Fibroblast of lung (primary cell): Measurements from ENCODE around the gene PEX6. TPM values are rescaled to one million over a fixed set of nuclear protein-coding genes. Genes with fewer than 3 reads are reported as not detected.

Source experiments
- DNase-seq, 2 donors: peaks; one replicate each; pipeline versions ENCODE4 v3.0.0 to v3.0.0-alpha.2; 2010; ENCODE audit warnings: low read depth in 2 of 2
- H2AFZ ChIP-seq: 2 replicates; pipeline ENCODE4 v1.5.1; 2012; ENCODE audit warnings: low read length, control low read depth, inconsistent platforms
- H3K27ac ChIP-seq: 2 replicates; pipeline ENCODE4 v1.5.1; 2011; ENCODE audit warnings: low read length, control low read depth; ENCODE audit not compliant: insufficient read depth
- H3K27me3 ChIP-seq: 2 replicates; pipeline ENCODE4 v1.5.1; 2011; ENCODE audit warnings: mild to moderate bottlenecking, low read length; ENCODE audit not compliant: control insufficient read depth, insufficient read depth
- H3K36me3 ChIP-seq: 2 replicates; pipeline ENCODE4 v1.5.1; 2011; ENCODE audit warnings: low read length; ENCODE audit not compliant: control insufficient read depth, insufficient read depth
- H3K4me1 ChIP-seq: 2 replicates; pipeline ENCODE4 v1.5.1; 2011; ENCODE audit warnings: low read length; ENCODE audit not compliant: control insufficient read depth, insufficient read depth; ENCODE audit errors: extremely low read depth
- H3K4me2 ChIP-seq: 2 replicates; pipeline ENCODE4 v1.5.1; 2011; ENCODE audit warnings: low read length, control low read depth; ENCODE audit not compliant: insufficient read depth; ENCODE audit errors: extremely low read depth
- H3K4me3 ChIP-seq, 4 experiments: fragments of 200-600 bp in 1 of 4; sonication (generic) in 1 of 4; replicated peaks in 1 of 4; 2 replicates each; pipeline ENCODE4 v1.5.1; 2011 to 2016; ENCODE audit warnings: low read length in 4 of 4, low read depth in 3 of 4, mild to moderate bottlenecking in 3 of 4, control low read depth in 2 of 4, inconsistent platforms in 1 of 4, mixed read lengths in 1 of 4; ENCODE audit not compliant: insufficient read depth in 1 of 4; ENCODE audit errors: control extremely low read depth in 1 of 4
- H3K79me2 ChIP-seq: 2 replicates; pipeline ENCODE4 v1.5.1; 2012; ENCODE audit warnings: mild to moderate bottlenecking, low read length, inconsistent platforms; ENCODE audit not compliant: control insufficient read depth, insufficient read depth
- H3K9ac ChIP-seq: 2 replicates; pipeline ENCODE4 v1.5.1; 2011; ENCODE audit warnings: mild to moderate bottlenecking, low read length, control low read depth; ENCODE audit not compliant: insufficient read depth
- H3K9me3 ChIP-seq: 2 replicates; pipeline ENCODE4 v1.5.1; 2012; ENCODE audit warnings: low read depth, low read length; ENCODE audit not compliant: control insufficient read depth, insufficient read depth
- H4K20me1 ChIP-seq: 2 replicates; pipeline ENCODE4 v1.5.1; 2011; ENCODE audit warnings: low read length; ENCODE audit not compliant: control insufficient read depth, insufficient read depth; ENCODE audit errors: extremely low read depth
- EZH2 ChIP-seq: IDR thresholded peaks from 2 replicates; pipeline ENCODE4 v1.5.1; 2012; ENCODE audit warnings: low read length, control low read depth, mild to moderate bottlenecking; ENCODE audit errors: missing control alignments
- polyA plus RNA-seq, 2 donors: library from polyadenylated mRNA; depleted of rRNA in 1 of 2; stranded (reverse) in 1 of 2; unstranded in 1 of 2; fragments of >200 nt; gene quantifications; 2 replicates each; pipeline ENCODE4 v1.2.1, GENCODE V29; 2011 to 2012; ENCODE audit warnings: missing spikeins in 1 of 2
- total RNA-seq: library from RNA; depleted of rRNA; stranded (reverse); fragments of >200 nt; gene quantifications from 2 replicates; pipeline ENCODE4 v1.2.1, GENCODE V29; 2014
- TF ChIP-seq, protein P1 (sequence below), 2 donors: IDR thresholded peaks in 1 of 2; conservative IDR thresholded peaks in 1 of 2; 1 replicate in 1 of 2; 2 replicates in 1 of 2; pipeline ENCODE4 v1.5.1; 2011 to 2012; ENCODE audit warnings: low read length in 2 of 2, control low read depth in 1 of 2, inconsistent platforms in 1 of 2, low read depth in 1 of 2, mild to moderate bottlenecking in 1 of 2

PEX6 gene
- total and polyA plus RNA-seq, 2 donors (not counting 1 experiment from before 2014, with no cell fraction given) = 5.3 to 49.2 TPM

DNA sequence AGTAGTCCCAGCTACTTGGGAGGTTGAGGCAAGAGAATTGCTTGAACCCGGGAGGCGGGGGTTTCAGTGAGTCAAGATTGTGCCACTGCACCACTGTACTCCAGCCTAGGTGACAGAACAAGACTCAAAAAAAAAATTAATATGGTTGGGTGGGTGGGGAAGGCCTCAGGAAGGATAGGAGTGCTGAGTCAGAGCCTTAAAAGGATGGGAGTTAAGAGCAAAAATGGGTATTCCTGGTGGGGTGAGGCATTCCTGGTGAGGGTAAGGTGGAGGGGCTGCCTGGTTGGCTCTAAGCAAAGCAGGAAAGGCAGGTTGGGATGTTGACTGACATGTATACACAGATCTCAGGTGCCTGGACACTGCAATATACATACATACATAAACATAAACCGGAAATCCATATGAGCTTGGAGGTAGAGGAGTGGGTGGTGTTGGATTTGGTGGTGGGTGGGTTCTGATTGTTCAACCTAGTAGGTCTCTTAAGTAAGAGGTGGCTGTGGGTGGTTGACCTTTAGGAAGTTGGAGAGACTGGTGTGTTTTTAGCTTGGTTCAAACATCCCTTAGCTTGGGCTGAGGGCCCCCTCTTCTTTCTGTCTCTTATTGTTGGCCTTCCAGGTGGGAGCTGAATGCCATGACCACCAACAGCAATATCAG, 41.2 kb upstream of the PEX6 start:
- H3K4me1 ChIP-seq = peaks cover 17% of the 10 kb centered on the region
- H3K27me3 ChIP-seq = no peaks in the 10 kb centered on the region
- peaks cover 57% of the 10 kb centered on the region for H3K79me2 ChIP-seq
- no peak overlapping the region for H2AFZ ChIP-seq
- no peak overlapping the region for H3K4me3 ChIP-seq
- peaks cover 32% of the 10 kb centered on the region for H3K36me3 ChIP-seq
- H4K20me1 ChIP-seq = no peaks in the 10 kb centered on the region
- TF ChIP-seq, protein P1, sequence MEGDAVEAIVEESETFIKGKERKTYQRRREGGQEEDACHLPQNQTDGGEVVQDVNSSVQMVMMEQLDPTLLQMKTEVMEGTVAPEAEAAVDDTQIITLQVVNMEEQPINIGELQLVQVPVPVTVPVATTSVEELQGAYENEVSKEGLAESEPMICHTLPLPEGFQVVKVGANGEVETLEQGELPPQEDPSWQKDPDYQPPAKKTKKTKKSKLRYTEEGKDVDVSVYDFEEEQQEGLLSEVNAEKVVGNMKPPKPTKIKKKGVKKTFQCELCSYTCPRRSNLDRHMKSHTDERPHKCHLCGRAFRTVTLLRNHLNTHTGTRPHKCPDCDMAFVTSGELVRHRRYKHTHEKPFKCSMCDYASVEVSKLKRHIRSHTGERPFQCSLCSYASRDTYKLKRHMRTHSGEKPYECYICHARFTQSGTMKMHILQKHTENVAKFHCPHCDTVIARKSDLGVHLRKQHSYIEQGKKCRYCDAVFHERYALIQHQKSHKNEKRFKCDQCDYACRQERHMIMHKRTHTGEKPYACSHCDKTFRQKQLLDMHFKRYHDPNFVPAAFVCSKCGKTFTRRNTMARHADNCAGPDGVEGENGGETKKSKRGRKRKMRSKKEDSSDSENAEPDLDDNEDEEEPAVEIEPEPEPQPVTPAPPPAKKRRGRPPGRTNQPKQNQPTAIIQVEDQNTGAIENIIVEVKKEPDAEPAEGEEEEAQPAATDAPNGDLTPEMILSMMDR (conservative IDR thresholded peaks at IDR 0.05 in 1 of 2, IDR thresholded peaks at IDR 0.05 in 1 of 2; ENCODE audit: low read depth in 1 of 2, low read length in 2 of 2) = no peak
- H3K27ac ChIP-seq = peak overlapping the region; percentile 77
- H3K9ac ChIP-seq = no peak overlapping the region
- H3K4me2 ChIP-seq = no peak overlapping the region
- H3K9me3 ChIP-seq = no peaks in the 10 kb centered on the region
- no peak for DNase-seq

DNA sequence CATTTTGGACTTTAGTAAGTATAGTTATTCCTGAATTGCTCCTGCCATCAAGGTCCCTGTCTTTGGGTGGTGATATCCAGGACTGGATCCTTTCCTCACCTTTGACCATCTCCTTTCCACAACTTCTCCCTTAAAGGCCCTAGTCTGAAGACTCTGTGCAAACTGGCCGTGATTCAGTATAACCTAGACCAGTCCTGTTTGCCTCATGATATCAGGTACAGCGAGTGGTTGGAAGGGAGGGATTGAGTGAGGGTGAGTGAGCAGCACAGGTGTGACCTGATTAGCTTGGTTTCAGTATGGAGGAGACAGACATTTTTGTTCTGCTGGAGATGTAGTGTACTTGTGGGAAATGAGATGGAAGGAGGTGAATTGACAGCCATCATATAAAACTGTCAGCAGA, 40.2 kb upstream of the PEX6 start:
- Histone ChIP-seq H3K27me3 (no peaks in the 10 kb centered on the region), H3K4me3 (no peak overlapping the region), H3K4me1 (peaks cover 20% of the 10 kb centered on the region), H2AFZ (no peak overlapping the region), H3K27ac (no peak overlapping the region), H3K79me2 (peaks cover 58% of the 10 kb centered on the region), H3K4me2 (no peak overlapping the region), H3K9ac (no peak overlapping the region), H3K9me3 (no peaks in the 10 kb centered on the region), H4K20me1 (no peaks in the 10 kb centered on the region), H3K36me3 (peaks cover 26% of the 10 kb centered on the region)
- TF ChIP-seq EZH2 = no peak
- TF ChIP-seq, protein P1 (conservative IDR thresholded peaks at IDR 0.05 in 1 of 2, IDR thresholded peaks at IDR 0.05 in 1 of 2; ENCODE audit: low read depth in 1 of 2, low read length in 2 of 2) = no peak
- no peak for DNase-seq

DNA sequence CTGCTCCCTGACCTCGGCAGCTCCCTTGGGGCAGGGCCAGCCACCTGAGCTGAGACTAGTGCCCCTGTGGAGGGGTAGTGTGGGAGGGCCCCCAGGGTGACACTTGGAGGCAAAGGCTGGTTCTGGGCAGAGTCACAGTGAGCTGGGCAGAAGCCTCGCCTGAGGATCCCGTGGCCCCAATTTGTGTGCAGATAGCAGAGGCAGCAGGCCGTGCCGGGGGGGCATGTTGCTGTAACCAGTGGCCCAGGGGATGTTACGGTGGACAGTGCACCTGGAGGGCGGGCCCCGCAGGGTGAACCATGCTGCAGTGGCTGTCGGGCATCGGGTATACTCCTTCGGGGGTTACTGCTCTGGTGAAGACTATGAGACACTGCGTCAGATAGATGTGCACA, 38.0 kb upstream of the PEX6 start:
- Histone ChIP-seq H3K36me3 (peaks cover 24% of the 10 kb centered on the region), H2AFZ (no peak overlapping the region), H3K9ac (no peak overlapping the region), H3K9me3 (no peaks in the 10 kb centered on the region), H3K4me1 (peaks cover 27% of the 10 kb centered on the region), H3K79me2 (peaks cover 50% of the 10 kb centered on the region), H3K27ac (no peak overlapping the region), H4K20me1 (no peaks in the 10 kb centered on the region), H3K4me3 (peak overlapping the region in 1 of 4 experiments; percentile 20), H3K4me2 (peak overlapping the region; percentile 27), H3K27me3 (no peaks in the 10 kb centered on the region)
- TF ChIP-seq, protein P1 (conservative IDR thresholded peaks at IDR 0.05 in 1 of 2, IDR thresholded peaks at IDR 0.05 in 1 of 2; ENCODE audit: low read depth in 1 of 2, low read length in 2 of 2) = no peak
- TF ChIP-seq EZH2 = no peak
- DNase-seq = no peak
